Cerebellar cortex (tissue), 1 donor: ENCODE measurements around the gene DDX25.

ENCODE experiments used
- DNase-seq: peaks from one replicate; pipeline ENCODE4 v3.0.0-alpha.2; 2015; ENCODE audit warnings: low spot score

DDX25 gene

DNA sequence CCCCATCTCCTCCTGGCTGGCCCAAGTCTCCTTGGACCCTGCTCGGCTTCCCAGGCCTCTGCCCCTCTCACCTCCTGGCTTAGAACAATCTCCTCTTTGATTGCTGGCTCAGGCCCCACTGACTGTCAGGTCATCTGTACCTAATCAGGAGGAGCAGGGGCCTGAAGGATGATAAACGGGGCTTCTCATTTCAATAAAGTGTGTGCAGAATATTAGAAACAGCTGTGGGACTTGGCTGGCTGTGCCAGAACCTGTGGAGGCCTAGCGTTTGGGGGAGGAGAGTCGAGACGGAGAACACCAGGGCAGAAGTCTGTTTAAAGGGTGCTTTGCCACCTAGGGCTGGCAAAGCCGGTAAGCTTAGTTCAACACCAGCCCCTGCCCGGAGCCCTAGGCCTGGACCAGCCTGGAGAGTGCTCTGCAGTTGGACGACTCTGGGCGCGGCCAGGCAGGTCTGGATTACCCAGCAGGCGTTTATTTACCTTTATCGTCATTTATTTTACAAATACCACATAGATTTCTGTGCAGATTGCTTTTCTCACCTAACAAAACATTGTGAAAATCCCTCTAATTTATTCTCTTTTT lies 31.4 kb downstream of the DDX25 start:
- DNase-seq = no peak

GRCh38 chr11:125938418-125938817 lies 34.1 kb downstream of the DDX25 start:
- no peak for DNase-seq

GRCh38 chr11:125939081-125939521 lies 34.8 kb downstream of the DDX25 start:
- no peak for DNase-seq

DNA sequence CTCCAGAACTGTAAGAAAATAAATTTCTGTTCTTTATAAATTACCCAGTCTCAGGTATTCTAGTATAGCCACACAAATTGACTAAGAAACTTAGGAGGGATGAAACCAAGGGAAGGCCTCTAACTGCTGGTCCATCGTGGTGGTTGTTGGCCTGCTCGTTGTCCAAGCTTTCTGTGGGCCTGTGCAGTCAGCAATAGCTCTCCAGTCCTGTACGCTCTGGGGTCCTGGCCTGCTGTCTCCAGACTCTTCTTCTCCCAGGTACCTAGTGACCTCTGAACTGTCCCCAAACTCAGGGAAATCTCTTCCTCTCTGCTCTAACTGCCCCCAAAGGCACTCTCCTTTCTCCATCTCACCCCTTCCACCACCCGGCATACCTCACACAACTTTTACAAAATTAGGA lies 35.8 kb downstream of the DDX25 start:
- no peak for DNase-seq

DNA sequence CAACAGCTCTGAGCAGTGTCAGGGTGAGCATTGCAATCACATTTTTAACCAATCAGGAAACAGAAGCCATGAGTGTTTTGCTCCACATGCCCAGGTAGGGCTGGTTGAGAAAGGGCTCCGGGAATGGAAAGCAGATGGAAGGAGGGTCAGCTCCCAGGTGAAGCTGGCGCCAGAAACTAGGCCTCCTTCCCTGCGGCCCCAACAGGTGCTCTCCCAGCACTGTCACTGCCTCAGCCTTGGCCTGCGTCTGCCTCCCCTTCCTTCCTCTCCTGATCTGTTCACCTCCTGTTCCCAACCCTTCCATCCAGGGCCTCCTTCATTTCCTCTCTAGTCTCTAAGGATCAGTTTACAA lies 36.9 kb downstream of the DDX25 start:
- DNase-seq = no peak

- DNase-seq = peak; percentile 80
These were observed 37.6 kb downstream of the DDX25 start for GRCh38 chr11:125941619-125942611.

GRCh38 chr11:125942771-125943428 lies 38.6 kb downstream of the DDX25 start:
- DNase-seq = no peak

GRCh38 chr11:125943661-125944349 lies 39.5 kb downstream of the DDX25 start:
- DNase-seq = no peak

- no peak for DNase-seq
These were observed 40.2 kb downstream of the DDX25 start for GRCh38 chr11:125944350-125945010.

- DNase-seq = no peak
These were observed 40.9 kb downstream of the DDX25 start for GRCh38 chr11:125945011-125945796.

DNA sequence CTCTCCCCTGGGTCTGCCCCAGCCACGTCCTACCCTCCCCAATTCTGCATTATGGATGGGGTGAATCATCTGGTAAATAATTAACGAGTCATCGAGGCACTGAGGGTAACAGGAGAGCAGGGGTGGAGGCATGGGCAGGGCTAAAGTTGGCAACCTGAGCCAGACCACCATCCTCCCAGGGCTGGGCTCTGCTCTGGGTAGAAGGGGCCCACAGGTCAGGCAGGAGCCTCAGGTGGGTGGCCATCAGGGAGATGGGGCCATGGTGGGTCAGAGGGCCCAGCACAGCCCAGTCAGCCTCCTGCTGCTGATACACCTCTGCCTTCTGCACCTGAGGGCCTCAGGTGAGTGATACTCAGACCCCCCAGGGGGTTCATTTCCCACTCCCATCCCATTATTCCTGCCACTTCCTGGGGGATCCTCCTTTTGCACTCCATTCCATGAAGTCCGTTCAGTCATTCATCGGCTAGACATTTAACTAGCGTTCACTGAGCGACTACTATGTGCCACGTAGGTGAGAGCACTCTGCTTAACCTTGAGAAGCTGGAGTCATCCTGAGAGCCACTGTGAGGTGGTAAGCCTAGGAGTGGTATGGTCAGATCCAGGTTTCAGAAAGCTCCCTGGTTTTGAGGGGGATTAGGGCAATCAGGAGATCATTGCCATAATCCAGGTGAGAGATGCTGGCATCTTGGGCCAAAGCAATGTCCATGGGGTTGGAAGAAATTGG lies 41.7 kb downstream of the DDX25 start, which contains the start of gene VSIG10L2:
Gene VSIG10L2 (plus strand): TSS at position 248 of the 724 bp plus-strand sequence. CDS start 12 bp downstream, at position 260.
- no peak for DNase-seq

GRCh38 chr11:125946712-125947418 lies 42.6 kb downstream of the DDX25 start:
- DNase-seq = no peak

GRCh38 chr11:125947419-125948277 lies 43.3 kb downstream of the DDX25 start:
- DNase-seq = no peak

- no peak for DNase-seq
These were observed 44.2 kb downstream of the DDX25 start for GRCh38 chr11:125948278-125949051.

DNA sequence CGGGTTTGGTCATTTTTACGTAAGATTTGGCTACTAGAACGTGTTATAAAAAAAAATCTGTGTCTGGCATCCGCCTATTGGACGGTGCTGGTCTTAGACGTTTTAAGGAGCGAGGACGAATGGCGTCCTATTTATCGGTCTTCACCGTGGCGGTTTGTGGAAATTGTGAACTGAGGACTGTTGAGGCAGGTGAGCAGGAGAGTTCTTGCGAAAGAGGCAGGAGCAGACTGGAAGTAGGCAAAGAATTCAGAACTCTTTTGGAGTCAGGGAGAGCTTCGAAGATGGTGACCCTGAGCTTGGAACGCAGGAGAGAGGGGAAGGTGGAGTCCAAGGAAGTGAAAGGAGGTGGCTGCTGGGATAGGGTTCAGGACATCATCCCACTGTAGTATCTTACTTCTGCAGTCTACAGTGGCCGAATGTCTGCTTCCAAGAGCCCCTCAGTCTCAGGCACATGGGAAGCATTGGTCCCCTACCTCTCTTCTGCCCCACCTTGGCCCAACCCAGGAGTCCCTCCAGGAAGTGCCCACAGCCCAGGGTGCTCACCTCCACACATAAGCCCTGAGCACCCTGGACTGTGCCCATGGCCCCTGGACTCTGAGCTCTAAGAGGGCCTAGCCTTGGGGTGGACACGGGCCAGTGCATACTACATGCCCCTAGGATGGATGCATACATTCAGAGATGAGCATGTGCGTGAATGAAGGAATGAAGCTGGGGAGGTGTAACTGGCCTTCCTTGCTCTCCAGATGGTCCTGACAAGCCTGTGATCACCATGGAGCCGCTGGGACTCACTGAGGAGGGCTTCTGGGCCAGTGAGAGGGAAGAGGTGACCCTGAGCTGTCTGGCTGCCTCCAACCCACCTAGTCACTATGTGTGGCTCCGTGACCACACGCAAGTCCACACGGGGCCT lies 45.2 kb downstream of the DDX25 start:
- no peak for DNase-seq

DNA sequence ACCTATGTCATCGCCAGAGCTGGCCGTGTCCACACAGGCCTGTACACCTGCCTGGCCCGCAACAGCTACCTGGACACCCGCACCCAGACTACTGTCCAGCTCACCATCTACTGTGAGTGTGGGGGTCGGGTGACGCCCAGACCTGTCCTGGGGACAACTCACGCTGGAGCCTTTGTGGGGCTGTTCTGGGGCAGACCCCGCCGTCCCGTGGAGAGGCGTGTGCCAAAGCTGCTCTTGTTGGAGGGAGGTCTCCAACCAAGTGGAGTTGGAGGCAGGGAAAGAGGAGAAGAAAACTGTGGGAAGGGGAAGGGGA lies 45.8 kb downstream of the DDX25 start:
- no peak for DNase-seq
